Ascending aorta (tissue), 2 donors: ENCODE results near the gene GRIP1. TPM values are rescaled to one million over a fixed set of nuclear protein-coding genes. Genes with fewer than 3 reads are reported as not detected.

ENCODE experiments used
- DNase-seq, 2 donors: peaks; one replicate each; pipeline ENCODE4 v3.0.0-alpha.2; 2019; ENCODE audit warnings: low spot score in 2 of 2
- H3K27ac ChIP-seq, 2 donors: fragments of 200-600 bp; sonication (generic); one replicate each; pipeline ENCODE4 v1.5.1; 2016 to 2017; ENCODE audit warnings: mild to moderate bottlenecking in 1 of 2
- H3K27me3 ChIP-seq: fragments of 200-600 bp; sonication (generic); one replicate; pipeline ENCODE4 v1.5.1; 2017
- H3K36me3 ChIP-seq, 2 donors: fragments of 200-600 bp; sonication (generic); one replicate each; pipeline ENCODE4 v1.5.1; 2016
- H3K4me1 ChIP-seq, 2 donors: fragments of 200-600 bp; sonication (generic); one replicate each; pipeline ENCODE4 v1.5.1; 2016 to 2017; ENCODE audit warnings: mild to moderate bottlenecking in 1 of 2
- H3K4me3 ChIP-seq, 2 donors: fragments of 200-600 bp; sonication (generic); one replicate each; pipeline ENCODE4 v1.5.1; 2016 to 2017; ENCODE audit warnings: mild to moderate bottlenecking in 1 of 2
- H3K9me3 ChIP-seq, 2 donors: fragments of 200-600 bp; sonication (generic); one replicate each; pipeline ENCODE4 v1.5.1; 2016
- CTCF ChIP-seq, 3 experiments: fragments of 200-600 bp in 2 of 3; fragments of 450-650 bp in 1 of 3; sonication (generic) in 2 of 3; IDR thresholded peaks; one replicate each; pipeline ENCODE4 v1.5.1; 2016 to 2019; ENCODE audit warnings: antibody characterized with exemption in 3 of 3, mild to moderate bottlenecking in 1 of 3, moderate library complexity in 1 of 3
- intact Hi-C: fragments of 100-400 bp; cut with DNase I; formaldehyde crosslinking; loops from one replicate; pipeline ENCODE4 v1.15.1; 2023
- total RNA-seq: library from RNA; depleted of rRNA; stranded (reverse); fragments of >200 nt; gene quantifications from one replicate; pipeline ENCODE4 v1.1.0, GENCODE V29; 2016

The GRIP1 gene
- total RNA-seq, 1 donor from 2014 or later = not detected

GRCh38 chr12:66537876-66538275 is 141.0 kb downstream of the GRIP1 start:
- no peaks in the 10 kb centered on the region for H3K36me3 ChIP-seq
- no peaks in the 10 kb centered on the region for H3K4me1 ChIP-seq
- H3K9me3 ChIP-seq = no peaks in the 10 kb centered on the region
- no peak for TF ChIP-seq CTCF (IDR thresholded peaks at IDR 0.05)
- H3K27ac ChIP-seq = no peak overlapping the region
- H3K4me3 ChIP-seq = no peak overlapping the region
- no peaks in the 10 kb centered on the region for H3K27me3 ChIP-seq
- no peak for DNase-seq
- intact Hi-C loops = no loop called here

- intact Hi-C loops = no loop called here
- TF ChIP-seq CTCF (IDR thresholded peaks at IDR 0.05) = no peak
- no peaks in the 10 kb centered on the region for H3K4me1 ChIP-seq
- H3K9me3 ChIP-seq = no peaks in the 10 kb centered on the region
- no peak overlapping the region for H3K27ac ChIP-seq
- no peaks in the 10 kb centered on the region for H3K36me3 ChIP-seq
- no peaks in the 10 kb centered on the region for H3K27me3 ChIP-seq
- no peak overlapping the region for H3K4me3 ChIP-seq
- DNase-seq = no peak
Measured at GRCh38 chr12:66533767-66534166, 145.1 kb downstream of the GRIP1 start.

- Histone ChIP-seq H3K27ac (no peak overlapping the region), H3K36me3 (no peaks in the 10 kb centered on the region), H3K9me3 (no peaks in the 10 kb centered on the region), H3K27me3 (no peaks in the 10 kb centered on the region), H3K4me3 (no peak overlapping the region), H3K4me1 (no peaks in the 10 kb centered on the region)
- no peak for TF ChIP-seq CTCF (IDR thresholded peaks at IDR 0.05)
- DNase-seq = no peak
- intact Hi-C loops = no loop called here
Measured at GRCh38 chr12:66531766-66532165, 147.1 kb downstream of the GRIP1 start.

GRCh38 chr12:66529934-66530333 is 148.9 kb downstream of the GRIP1 start:
- H3K9me3 ChIP-seq = no peaks in the 10 kb centered on the region
- no peaks in the 10 kb centered on the region for H3K27me3 ChIP-seq
- H3K36me3 ChIP-seq = no peaks in the 10 kb centered on the region
- no peak for DNase-seq
- no peak overlapping the region for H3K27ac ChIP-seq
- no peak overlapping the region for H3K4me3 ChIP-seq
- intact Hi-C loops = no loop called here
- H3K4me1 ChIP-seq = no peaks in the 10 kb centered on the region
- no peak for TF ChIP-seq CTCF (IDR thresholded peaks at IDR 0.05)

- Histone ChIP-seq H3K4me1 (no peaks in the 10 kb centered on the region), H3K27ac (no peak overlapping the region), H3K36me3 (no peaks in the 10 kb centered on the region), H3K4me3 (no peak overlapping the region), H3K9me3 (no peaks in the 10 kb centered on the region), H3K27me3 (no peaks in the 10 kb centered on the region)
- TF ChIP-seq CTCF (IDR thresholded peaks at IDR 0.05) = no peak
- intact Hi-C loops = no loop called here
- no peak for DNase-seq
Measured at GRCh38 chr12:66516561-66516960, 162.3 kb downstream of the GRIP1 start.

GRCh38 chr12:66516133-66516532 is 162.7 kb downstream of the GRIP1 start:
- Histone ChIP-seq H3K36me3 (no peaks in the 10 kb centered on the region), H3K27me3 (no peaks in the 10 kb centered on the region), H3K4me1 (no peaks in the 10 kb centered on the region), H3K27ac (no peak overlapping the region), H3K9me3 (no peaks in the 10 kb centered on the region), H3K4me3 (no peak overlapping the region)
- intact Hi-C loops = no loop called here
- DNase-seq = no peak
- TF ChIP-seq CTCF (IDR thresholded peaks at IDR 0.05) = no peak
